DLD1 (cell line): ENCODE results near the gene FECH.

Experiments used
- in situ Hi-C: cut with HindIII; loops from 2 replicates; pipeline ENCODE4 v1.10.0; 2017; ENCODE audit warnings: low sequenced_read_pairs

FECH gene

GRCh38 chr18:57583297-57583835 lies 3.1 kb downstream of the FECH start:
- in situ Hi-C loops: no loop called here

- in situ Hi-C loops: no loop called here
These were observed 5.1 kb downstream of the FECH start for GRCh38 chr18:57581301-57581934.

GRCh38 chr18:57579934-57580333 lies 6.6 kb downstream of the FECH start:
- in situ Hi-C loops: no loop called here

GRCh38 chr18:57576316-57576715 lies 10.2 kb downstream of the FECH start:
- in situ Hi-C loops: no loop called here

- in situ Hi-C loops: no loop called here
These were observed 11.0 kb downstream of the FECH start for GRCh38 chr18:57575542-57575941.

GRCh38 chr18:57574866-57575265 lies 11.6 kb downstream of the FECH start:
- in situ Hi-C loops: no loop called here

GRCh38 chr18:57570162-57570561 lies 16.3 kb downstream of the FECH start:
- in situ Hi-C loops: no loop called here

- in situ Hi-C loops: no loop called here
These were observed 17.4 kb downstream of the FECH start for GRCh38 chr18:57569133-57569532.

- in situ Hi-C loops: no loop called here
These were observed 24.6 kb downstream of the FECH start for GRCh38 chr18:57561728-57562423.

- in situ Hi-C loops: no loop called here
These were observed 25.2 kb downstream of the FECH start for GRCh38 chr18:57561261-57561660.

- in situ Hi-C loops: no loop called here
These were observed 27.2 kb downstream of the FECH start for GRCh38 chr18:57559314-57559713.

GRCh38 chr18:57555134-57555533 lies 31.4 kb downstream of the FECH start:
- in situ Hi-C loops: no loop called here

- in situ Hi-C loops: no loop called here
These were observed 36.0 kb downstream of the FECH start for GRCh38 chr18:57550510-57550909.

GRCh38 chr18:57547260-57547659 lies 39.2 kb downstream of the FECH start:
- in situ Hi-C loops: no loop called here

GRCh38 chr18:57544936-57545660 lies 41.4 kb downstream of the FECH start:
- in situ Hi-C loops: no loop called here

- in situ Hi-C loops: no loop called here
These were observed 42.9 kb downstream of the FECH start for GRCh38 chr18:57543560-57543959.

GRCh38 chr18:57542812-57543427 lies 43.6 kb downstream of the FECH start:
- in situ Hi-C loops: no loop called here

- in situ Hi-C loops: no loop called here
These were observed 44.4 kb downstream of the FECH start for GRCh38 chr18:57542126-57542525.

- in situ Hi-C loops: no loop called here
These were observed 46.8 kb downstream of the FECH start for GRCh38 chr18:57539702-57540101.

- in situ Hi-C loops: no loop called here
These were observed 47.9 kb downstream of the FECH start for GRCh38 chr18:57538614-57539013.

GRCh38 chr18:57534511-57534909 lies 52.0 kb downstream of the FECH start:
- in situ Hi-C loops: no loop called here
